Umbilical cord (tissue), 2 donors: Measurements from ENCODE around the gene GPR137. TPM values are rescaled to one million over a fixed set of nuclear protein-coding genes. Genes with fewer than 3 reads are reported as not detected.
"Not testable (repeated sequence)": the region's sequence is repeated elsewhere in the genome, so short reads cannot be mapped to it uniquely, and the experiment has no call there.

Experiments
- DNase-seq: peaks from one replicate; pipeline ENCODE4 v3.0.0-alpha.2; 2015; ENCODE audit warnings: low spot score
- total RNA-seq: library from RNA; depleted of rRNA; stranded (reverse); fragments of >200 nt; gene quantifications from one replicate; pipeline ENCODE4 v1.2.3, GENCODE V29; 2014; ENCODE audit warnings: low replicate concordance; ENCODE audit not compliant: insufficient read depth

GPR137 gene
- 0.48 TPM for total RNA-seq

- DNase-seq = peak; percentile 92
These were observed at the start of gene GPR137 for GRCh38 chr11:64284962-64285884. Gene GPR137 (plus strand): TSS chr11:64285848. CDS start chr11:64286525, 677 bp downstream.

GRCh38 chr11:64237484-64237951 is 48.1 kb upstream of the GPR137 start:
- no peak for DNase-seq

- DNase-seq = no peak
These were observed 47.6 kb upstream of the GPR137 start for GRCh38 chr11:64238076-64238475.

- DNase-seq = no peak
These were observed 46.6 kb upstream of the GPR137 start for GRCh38 chr11:64238999-64239398.

- peak; percentile 42 for DNase-seq
These were observed 45.8 kb upstream of the GPR137 start for GRCh38 chr11:64239662-64240434.

- peak; percentile 98 for DNase-seq
These were observed 45.0 kb upstream of the GPR137 start, which contains the start of gene FKBP2 for GRCh38 chr11:64240435-64241240. Gene FKBP2 (plus strand): TSS chr11:64241095. CDS start chr11:64242388, 1,293 bp downstream.

- DNase-seq = peak; percentile 100
These were observed 44.5 kb upstream of the GPR137 start for GRCh38 chr11:64241241-64241490.

- DNase-seq = peak; percentile 59
These were observed 43.9 kb upstream of the GPR137 start for GRCh38 chr11:64241491-64242374.

- no peak for DNase-seq
These were observed 42.3 kb upstream of the GPR137 start for GRCh38 chr11:64243236-64243854.

- DNase-seq = no peak
These were observed 41.5 kb upstream of the GPR137 start for GRCh38 chr11:64244107-64244506.

- DNase-seq = no peak
These were observed 40.7 kb upstream of the GPR137 start for GRCh38 chr11:64244966-64245365.

- DNase-seq = no peak
These were observed 40.2 kb upstream of the GPR137 start for GRCh38 chr11:64245401-64245796.

- peak; percentile 80 for DNase-seq
These were observed 39.6 kb upstream of the GPR137 start for GRCh38 chr11:64245797-64246620.

- not testable (repeated sequence) for DNase-seq
These were observed 39.1 kb upstream of the GPR137 start for GRCh38 chr11:64246621-64246870.

GRCh38 chr11:64246871-64247728 is 38.5 kb upstream of the GPR137 start, which contains the start of gene PPP1R14B:
Gene PPP1R14B (minus strand): TSS chr11:64246943. CDS start chr11:64246673, 270 bp downstream.
- DNase-seq = peak; percentile 91

GRCh38 chr11:64247729-64248531 is 37.7 kb upstream of the GPR137 start:
- DNase-seq = no peak

- no peak for DNase-seq
These were observed 37.1 kb upstream of the GPR137 start for GRCh38 chr11:64248578-64248977.

GRCh38 chr11:64249038-64249437 is 36.6 kb upstream of the GPR137 start:
- DNase-seq = no peak
